Medulla oblongata (tissue), 1 donor: ENCODE data around the gene CHID1.

Experiments
- DNase-seq: peaks from one replicate; pipeline ENCODE4 v3.0.0-alpha.2; 2015; ENCODE audit errors: extremely low spot score

The CHID1 gene

GRCh38 chr11:910589-911030 is at the start of gene CHID1:
Gene CHID1, minus strand, starts transcription at chr11:910810. Its CDS starts 5,994 bp downstream, at chr11:904816.
- DNase-seq: peak; percentile 88

- no peak for DNase-seq
Measured at GRCh38 chr11:959608-960007, 49.0 kb upstream of the CHID1 start.

GRCh38 chr11:959027-959426 is 48.4 kb upstream of the CHID1 start:
- no peak for DNase-seq

GRCh38 chr11:958101-958500 is 47.5 kb upstream of the CHID1 start:
- no peak for DNase-seq

GRCh38 chr11:957212-957920 is 46.8 kb upstream of the CHID1 start:
- no peak for DNase-seq

- DNase-seq: no peak
Measured at GRCh38 chr11:955154-956063, 44.8 kb upstream of the CHID1 start.

- DNase-seq: no peak
Measured at GRCh38 chr11:954392-955153, 44.0 kb upstream of the CHID1 start.

- no peak for DNase-seq
Measured at GRCh38 chr11:953512-953911, 42.9 kb upstream of the CHID1 start.

GRCh38 chr11:952406-953385 is 42.1 kb upstream of the CHID1 start:
- peak; percentile 80 for DNase-seq

- no peak for DNase-seq
Measured at GRCh38 chr11:951507-951906, 40.9 kb upstream of the CHID1 start.

GRCh38 chr11:947744-948143 is 37.1 kb upstream of the CHID1 start:
- no peak for DNase-seq

GRCh38 chr11:945986-946385 is 35.4 kb upstream of the CHID1 start:
- DNase-seq: peak; percentile 71

GRCh38 chr11:944711-945470 is 34.3 kb upstream of the CHID1 start:
- no peak for DNase-seq

GRCh38 chr11:942823-943222 is 32.2 kb upstream of the CHID1 start:
- DNase-seq: peak; percentile 65

GRCh38 chr11:940496-941135 is 30.0 kb upstream of the CHID1 start:
- DNase-seq: peak; percentile 50

GRCh38 chr11:937841-938261 is 27.2 kb upstream of the CHID1 start:
- no peak for DNase-seq

- DNase-seq: no peak
Measured at GRCh38 chr11:936199-936598, 25.6 kb upstream of the CHID1 start.

GRCh38 chr11:934527-934926 is 23.9 kb upstream of the CHID1 start:
- no peak for DNase-seq

GRCh38 chr11:933936-934335 is 23.3 kb upstream of the CHID1 start:
- DNase-seq: no peak
